ENCODE measurements around the gene PMS1.

GRCh38 chr2:189880832-189881492, 96.7 kb downstream of the PMS1 start:
- TF ChIP-seq CTCF (IDR thresholded peaks at IDR 0.05 in 4 of 5, conservative IDR thresholded peaks at IDR 0.05 in 1 of 5) = no peak
- no peak for TF ChIP-seq POLR2A (IDR thresholded peaks at IDR 0.05)
